GM21526 (cell line): ENCODE measurements around the gene ADAMTS19.

Source experiments
- ATAC-seq: cut with Tn5 transposase; IDR thresholded peaks from one replicate; pipeline ENCODE4 v1.9.1; 2021; ENCODE audit warnings: moderate library complexity; ENCODE audit not compliant: unreplicated experiment, low FRiP score

ADAMTS19 gene

DNA sequence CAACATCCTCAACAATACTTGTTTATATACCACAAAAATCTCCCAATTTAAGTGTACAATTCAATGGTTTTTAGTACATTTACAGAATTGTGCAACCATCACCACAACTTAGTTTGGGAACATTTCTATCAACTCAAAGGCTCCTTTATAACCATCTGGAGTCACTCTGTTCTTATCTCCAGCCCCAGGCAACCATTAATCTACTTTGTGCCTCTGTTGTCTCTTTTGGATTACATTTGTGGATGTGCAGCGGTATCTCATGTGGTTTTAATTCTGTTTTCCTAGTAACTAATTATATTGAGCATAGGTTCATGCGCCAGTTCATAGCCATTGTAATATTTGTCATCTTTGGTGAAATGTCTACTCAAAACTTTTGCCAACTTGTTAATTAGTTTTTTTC, 14.4 kb downstream of the ADAMTS19 start:
- ATAC-seq, result no peak

DNA sequence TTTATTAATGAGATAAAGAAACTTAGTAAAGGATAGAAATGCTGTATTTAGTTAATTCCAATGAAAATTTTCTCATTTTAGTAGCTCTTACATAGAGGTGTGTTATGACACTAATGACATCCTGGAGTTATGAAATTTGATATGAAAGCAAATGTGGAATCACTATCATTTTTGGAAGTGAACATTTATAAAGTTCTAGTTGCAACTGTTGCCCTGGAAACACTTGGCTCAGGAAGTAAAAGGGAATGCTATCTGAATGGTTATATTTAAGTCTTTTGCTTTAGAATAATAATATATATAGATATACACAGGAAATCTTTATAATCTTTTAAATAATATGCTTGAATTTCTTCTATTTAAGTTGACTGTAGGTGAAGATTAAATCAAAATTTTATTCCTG, 16.7 kb downstream of the ADAMTS19 start:
- no peak for ATAC-seq

- ATAC-seq, result no peak
Measured at GRCh38 chr5:129477532-129477931, 17.4 kb downstream of the ADAMTS19 start.

DNA sequence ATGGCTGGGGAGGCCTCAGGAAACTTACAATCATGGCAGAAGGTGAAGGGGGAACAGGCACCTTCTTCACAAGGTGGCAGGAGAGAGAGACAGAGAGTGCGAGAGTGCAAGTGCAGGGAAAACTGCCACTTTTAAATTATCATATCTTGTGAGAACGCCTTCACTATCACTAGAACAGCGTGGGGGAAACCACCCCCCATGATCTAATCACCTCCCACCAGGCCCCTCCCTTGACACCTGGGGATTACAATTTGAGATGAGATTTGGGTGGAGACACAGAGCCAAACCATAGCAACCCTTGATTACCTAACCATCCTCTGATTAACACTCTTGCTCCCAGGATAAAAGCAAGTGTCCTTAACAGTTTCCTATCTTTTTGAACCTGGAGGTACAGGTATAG, 21.1 kb downstream of the ADAMTS19 start:
- ATAC-seq, result no peak

DNA sequence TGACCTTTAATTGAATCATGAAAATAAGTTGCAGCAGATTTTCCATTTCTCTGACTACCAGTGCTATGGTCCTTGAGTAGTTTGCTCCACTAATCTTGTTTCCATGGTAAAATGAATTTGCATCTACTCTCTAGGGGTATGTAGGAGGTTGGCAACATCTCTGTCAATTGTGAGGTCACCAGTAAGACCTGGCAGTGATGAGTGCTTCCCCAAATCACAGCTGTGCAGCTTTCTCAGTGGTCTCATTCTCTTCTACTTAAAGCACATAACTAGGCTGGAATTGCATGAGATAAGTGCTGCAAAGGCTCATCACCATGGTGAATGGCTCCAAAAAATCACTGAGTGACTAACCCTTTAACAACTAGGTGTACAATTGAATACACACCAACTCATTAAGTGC, 36.3 kb downstream of the ADAMTS19 start:
- ATAC-seq, result no peak

DNA sequence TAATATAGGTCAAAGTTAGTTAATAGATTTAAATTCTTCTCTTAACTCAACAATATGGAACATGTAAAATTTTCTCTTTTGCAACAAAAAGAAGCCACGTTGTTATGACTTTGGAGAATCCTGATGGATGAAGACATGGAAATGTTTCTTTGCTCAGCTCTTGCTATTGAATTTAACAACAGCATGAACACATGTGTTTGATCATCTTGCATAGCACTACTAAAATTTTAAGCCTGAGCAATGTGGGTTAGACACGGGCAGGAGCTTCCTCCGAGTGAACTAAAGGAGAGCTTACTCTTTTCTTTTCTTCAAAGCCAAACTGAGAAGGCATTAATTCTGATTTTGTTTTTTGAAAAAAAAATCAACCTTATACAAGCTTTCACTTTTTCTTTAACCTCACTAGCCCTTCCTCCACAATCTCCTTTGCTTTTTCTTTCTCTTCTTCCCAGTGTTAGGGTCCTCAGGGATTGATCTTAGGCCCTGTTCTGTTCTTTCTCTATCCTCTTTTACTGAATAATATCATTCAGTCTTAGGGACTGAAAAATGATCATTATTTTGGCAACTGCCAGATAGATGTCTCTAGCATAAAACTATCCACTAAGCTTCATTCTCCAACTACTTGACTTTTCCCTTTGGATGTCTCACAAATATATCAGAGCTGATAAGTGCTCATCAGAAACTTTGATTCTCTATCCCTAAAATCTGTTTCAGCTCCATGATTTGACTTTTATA, 36.9 kb downstream of the ADAMTS19 start:
- ATAC-seq, result no peak

DNA sequence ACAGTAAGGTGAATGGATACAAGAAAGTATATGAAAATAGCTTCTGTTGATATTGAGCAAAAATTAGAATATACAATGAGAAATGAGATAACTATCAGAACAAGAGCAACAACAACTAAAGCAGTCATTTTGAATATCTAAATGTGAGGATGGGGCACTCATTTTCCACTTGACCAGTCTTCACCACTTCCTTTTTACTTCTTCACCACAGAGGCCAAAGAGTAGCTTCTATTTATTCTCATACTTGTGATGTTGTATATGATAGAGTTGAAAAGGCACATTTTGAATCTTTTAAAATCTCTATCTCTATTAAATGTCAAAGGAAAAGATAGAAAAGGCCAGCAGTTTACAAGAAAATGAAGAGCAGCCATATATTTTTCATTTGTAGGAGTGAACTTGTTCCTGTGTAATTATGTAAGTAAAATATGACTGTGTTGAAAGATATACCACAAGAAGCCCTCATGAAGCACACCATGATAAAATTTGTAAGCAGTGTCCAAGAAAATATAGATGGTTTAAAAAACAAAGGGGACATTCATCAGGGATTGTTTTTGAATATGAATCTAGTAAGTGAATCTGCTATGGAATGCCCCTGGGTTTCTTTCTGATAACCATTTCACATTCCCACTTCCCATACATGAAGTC, 39.2 kb downstream of the ADAMTS19 start:
- ATAC-seq, result no peak

- ATAC-seq, result no peak
Measured at GRCh38 chr5:129500101-129500500, 40.0 kb downstream of the ADAMTS19 start.

- no peak for ATAC-seq
Measured at GRCh38 chr5:129506086-129506485, 46.0 kb downstream of the ADAMTS19 start.

GRCh38 chr5:129506950-129507349, 46.9 kb downstream of the ADAMTS19 start:
- no peak for ATAC-seq

DNA sequence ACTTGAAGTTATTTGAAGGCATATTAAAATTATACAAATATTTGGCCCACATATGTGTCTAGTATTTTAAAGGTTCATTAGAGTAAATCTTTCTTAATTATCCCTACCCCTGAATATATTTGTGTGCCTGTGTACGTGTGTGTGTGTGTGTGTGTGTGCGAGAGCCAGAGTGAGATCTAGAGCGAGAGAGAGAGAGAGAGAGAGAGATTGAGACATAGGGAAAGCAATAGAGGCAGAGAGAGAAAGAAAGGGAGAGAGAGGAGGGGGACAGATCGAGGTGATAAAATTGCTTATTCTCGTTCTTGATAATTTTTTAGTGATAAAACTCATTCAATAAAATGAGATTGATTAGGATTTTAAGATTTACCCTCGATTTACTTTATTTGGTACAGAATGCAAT, 47.4 kb downstream of the ADAMTS19 start:
- no peak for ATAC-seq

- ATAC-seq, result no peak
Measured at GRCh38 chr5:129508606-129509005, 48.5 kb downstream of the ADAMTS19 start.

DNA sequence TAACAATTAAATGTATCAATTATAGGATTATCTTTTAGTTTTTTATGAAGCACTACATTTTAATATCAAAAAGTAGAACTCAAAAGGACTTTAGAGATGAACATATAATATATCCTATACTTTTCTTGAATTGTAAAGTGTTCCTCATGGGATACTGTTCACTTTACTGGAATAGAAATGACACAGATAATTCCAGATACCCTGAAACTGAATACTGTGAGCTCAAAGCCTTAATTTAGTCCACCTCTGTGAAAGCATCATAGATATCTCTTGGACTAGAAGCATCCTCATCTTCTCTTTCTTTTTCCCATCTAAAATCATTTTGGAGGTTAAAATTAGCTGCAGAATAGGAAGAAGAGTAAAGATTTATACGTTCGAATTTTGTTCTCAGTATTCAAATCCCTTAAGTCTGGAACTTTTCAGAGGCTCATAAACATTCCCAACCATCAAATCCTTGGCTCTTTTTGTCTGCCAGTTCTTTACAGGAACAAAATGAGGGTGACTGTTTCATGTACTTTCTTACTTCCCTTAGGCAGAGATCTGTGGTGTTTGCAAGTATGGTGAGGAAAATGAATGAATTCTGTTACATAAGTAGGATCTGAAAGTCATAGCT, 49.4 kb downstream of the ADAMTS19 start:
- ATAC-seq, result no peak

- no peak for ATAC-seq
Measured at GRCh38 chr5:129511291-129511690, 51.2 kb downstream of the ADAMTS19 start.

DNA sequence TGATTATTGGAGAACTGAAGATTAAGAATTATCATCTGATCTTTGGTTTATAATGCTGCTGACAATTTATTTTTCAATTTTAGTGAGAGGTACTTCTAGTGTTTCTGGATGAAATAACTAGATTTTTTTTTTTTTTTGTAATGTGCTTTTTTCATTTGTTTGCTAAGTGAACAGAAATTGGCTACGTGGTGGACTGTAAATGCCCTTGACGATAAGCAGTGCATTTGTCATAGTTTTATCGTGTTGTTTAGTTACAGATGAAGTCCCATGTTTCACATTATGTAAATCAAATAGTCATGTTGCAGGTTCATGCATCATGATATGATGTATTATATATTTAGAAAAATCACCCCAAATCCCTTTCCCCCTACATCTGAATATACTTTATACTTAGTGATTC, 81.0 kb downstream of the ADAMTS19 start:
- ATAC-seq, result no peak

GRCh38 chr5:129541648-129542251, 81.7 kb downstream of the ADAMTS19 start:
- peak; percentile 80 for ATAC-seq

DNA sequence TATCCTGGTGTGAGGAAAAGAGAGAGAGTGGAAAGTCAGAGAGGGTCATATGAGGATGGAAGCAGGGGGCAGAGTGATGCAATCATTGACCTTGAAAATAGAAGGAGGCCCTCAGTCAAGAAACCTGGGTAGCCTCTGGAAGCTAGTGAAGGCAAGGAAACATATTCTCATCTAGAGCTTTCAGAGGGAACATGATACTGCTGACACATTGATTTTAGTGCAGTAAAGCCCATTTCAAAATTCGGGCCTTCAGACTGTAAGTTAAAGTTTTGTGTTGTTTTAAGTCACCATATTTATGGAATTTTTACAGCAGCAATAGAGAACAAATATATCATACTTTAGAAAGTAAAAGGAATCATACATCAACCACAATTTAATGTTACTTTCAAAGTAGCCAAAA, 87.0 kb downstream of the ADAMTS19 start:
- ATAC-seq, result no peak

DNA sequence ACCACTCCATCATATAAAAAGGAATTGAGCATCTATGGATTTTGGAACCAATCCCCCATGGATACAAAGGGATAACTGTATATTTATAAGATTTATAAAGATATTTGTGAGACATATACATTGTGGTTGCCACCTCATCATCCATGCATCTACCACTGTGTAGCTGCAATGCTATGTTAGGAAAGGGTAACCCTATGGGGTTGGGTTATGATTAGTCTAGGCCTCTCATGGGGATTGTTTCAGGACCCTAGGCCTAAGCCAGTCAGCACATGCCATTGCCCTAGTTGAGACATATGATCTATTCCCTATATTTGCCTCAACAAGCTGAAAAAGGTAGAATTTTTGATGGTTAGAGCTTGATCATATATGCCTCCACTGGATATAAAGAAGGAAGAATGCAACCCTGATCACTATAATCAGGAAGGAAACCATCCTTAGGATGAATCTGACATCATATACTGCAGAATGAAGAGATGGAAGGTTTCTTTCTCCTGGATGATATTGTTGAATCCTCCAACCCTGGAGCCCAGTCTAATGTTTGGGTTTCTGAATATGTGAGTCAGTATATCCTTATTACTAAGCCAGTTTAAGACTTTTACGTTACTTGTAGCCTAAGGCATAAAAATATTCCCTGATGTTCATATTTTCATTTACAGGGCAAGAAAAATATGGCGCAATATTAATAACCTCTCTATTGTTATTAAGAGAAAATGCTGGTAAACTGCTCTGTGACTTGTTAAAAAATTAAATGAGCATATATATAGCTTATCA, 94.2 kb downstream of the ADAMTS19 start:
- no peak for ATAC-seq

GRCh38 chr5:129563585-129563984, 103.5 kb downstream of the ADAMTS19 start:
- no peak for ATAC-seq

GRCh38 chr5:129569295-129569694, 109.2 kb downstream of the ADAMTS19 start:
- ATAC-seq, result no peak

- no peak for ATAC-seq
Measured at GRCh38 chr5:129572060-129572459, 112.0 kb downstream of the ADAMTS19 start.
